Embryonic facial prominence (tissue), 1 donor: ENCODE measurements around the gene ACRBP.

Experiments
- DNase-seq: peaks from one replicate; pipeline ENCODE4 v3.0.0-alpha.2; 2016; ENCODE audit errors: extremely low spot score

ACRBP gene

GRCh38 chr12:6646276-6647082 lies 753 bp downstream of the ACRBP start:
- no peak for DNase-seq

GRCh38 chr12:6644903-6645302 lies 2.3 kb downstream of the ACRBP start:
- DNase-seq = no peak

- DNase-seq = no peak
These were observed 3.0 kb downstream of the ACRBP start for GRCh38 chr12:6644257-6644596.

GRCh38 chr12:6643569-6644256 lies 3.5 kb downstream of the ACRBP start:
- DNase-seq = no peak

GRCh38 chr12:6641131-6641530 lies 6.1 kb downstream of the ACRBP start:
- DNase-seq = no peak

- DNase-seq = no peak
These were observed 6.7 kb downstream of the ACRBP start for GRCh38 chr12:6640497-6640896.

GRCh38 chr12:6639151-6639801 lies 8.0 kb downstream of the ACRBP start:
- DNase-seq = no peak

- no peak for DNase-seq
These were observed 8.9 kb downstream of the ACRBP start for GRCh38 chr12:6638305-6638704.

- DNase-seq = no peak
These were observed 11.2 kb downstream of the ACRBP start, which contains the start of gene LPAR5 for GRCh38 chr12:6635856-6636531. Gene LPAR5, minus strand, starts transcription at chr12:6635959. Its CDS starts 14,711 bp downstream, at chr12:6621248.

- no peak for DNase-seq
These were observed 11.8 kb downstream of the ACRBP start for GRCh38 chr12:6635375-6635855.

GRCh38 chr12:6632026-6632983 lies 14.9 kb downstream of the ACRBP start:
- DNase-seq = no peak

GRCh38 chr12:6631549-6631961 lies 15.7 kb downstream of the ACRBP start:
- DNase-seq = no peak

GRCh38 chr12:6630736-6631135 lies 16.5 kb downstream of the ACRBP start:
- DNase-seq = no peak

- no peak for DNase-seq
These were observed 19.6 kb downstream of the ACRBP start for GRCh38 chr12:6627616-6628015.

- DNase-seq = no peak
These were observed 20.5 kb downstream of the ACRBP start for GRCh38 chr12:6626654-6627283.

- no peak for DNase-seq
These were observed 26.4 kb downstream of the ACRBP start for GRCh38 chr12:6620885-6621274.

GRCh38 chr12:6620137-6620884 lies 26.9 kb downstream of the ACRBP start:
- no peak for DNase-seq

GRCh38 chr12:6618483-6619225 lies 28.6 kb downstream of the ACRBP start:
- no peak for DNase-seq

- DNase-seq = no peak
These were observed 31.4 kb downstream of the ACRBP start for GRCh38 chr12:6615802-6616201.
